ENCODE measurements around the gene PGM2. TPM values are rescaled to one million over a fixed set of nuclear protein-coding genes. Genes with fewer than 3 reads are reported as not detected.

PGM2 gene
- total RNA-seq, 4 donors from 2014 or later, result 12.4 to 23.3 (median 16.0) TPM

DNA sequence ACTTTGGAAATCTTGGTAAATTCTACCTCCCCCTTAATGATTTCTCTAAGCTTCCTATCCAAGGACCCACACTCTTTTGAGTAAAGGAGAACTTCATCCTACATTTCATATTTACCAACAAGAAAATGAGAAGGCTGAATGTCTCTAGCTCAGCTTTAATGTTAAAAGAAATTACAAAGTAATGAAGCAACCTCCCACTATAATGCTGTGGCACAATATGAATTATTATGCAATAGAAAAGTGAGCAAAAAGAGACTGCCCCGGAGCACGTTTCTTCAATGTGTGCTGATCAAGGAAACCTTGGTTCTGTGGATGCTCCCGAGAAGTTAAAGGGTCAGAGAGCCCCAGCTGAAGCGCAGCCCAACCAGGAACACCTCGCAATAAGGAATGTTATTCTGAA, 55.3 kb downstream of the PGM2 start:
- TF ChIP-seq, protein P1, sequence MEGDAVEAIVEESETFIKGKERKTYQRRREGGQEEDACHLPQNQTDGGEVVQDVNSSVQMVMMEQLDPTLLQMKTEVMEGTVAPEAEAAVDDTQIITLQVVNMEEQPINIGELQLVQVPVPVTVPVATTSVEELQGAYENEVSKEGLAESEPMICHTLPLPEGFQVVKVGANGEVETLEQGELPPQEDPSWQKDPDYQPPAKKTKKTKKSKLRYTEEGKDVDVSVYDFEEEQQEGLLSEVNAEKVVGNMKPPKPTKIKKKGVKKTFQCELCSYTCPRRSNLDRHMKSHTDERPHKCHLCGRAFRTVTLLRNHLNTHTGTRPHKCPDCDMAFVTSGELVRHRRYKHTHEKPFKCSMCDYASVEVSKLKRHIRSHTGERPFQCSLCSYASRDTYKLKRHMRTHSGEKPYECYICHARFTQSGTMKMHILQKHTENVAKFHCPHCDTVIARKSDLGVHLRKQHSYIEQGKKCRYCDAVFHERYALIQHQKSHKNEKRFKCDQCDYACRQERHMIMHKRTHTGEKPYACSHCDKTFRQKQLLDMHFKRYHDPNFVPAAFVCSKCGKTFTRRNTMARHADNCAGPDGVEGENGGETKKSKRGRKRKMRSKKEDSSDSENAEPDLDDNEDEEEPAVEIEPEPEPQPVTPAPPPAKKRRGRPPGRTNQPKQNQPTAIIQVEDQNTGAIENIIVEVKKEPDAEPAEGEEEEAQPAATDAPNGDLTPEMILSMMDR (IDR thresholded peaks at IDR 0.05; ENCODE audit: low read depth), result no peak

DNA sequence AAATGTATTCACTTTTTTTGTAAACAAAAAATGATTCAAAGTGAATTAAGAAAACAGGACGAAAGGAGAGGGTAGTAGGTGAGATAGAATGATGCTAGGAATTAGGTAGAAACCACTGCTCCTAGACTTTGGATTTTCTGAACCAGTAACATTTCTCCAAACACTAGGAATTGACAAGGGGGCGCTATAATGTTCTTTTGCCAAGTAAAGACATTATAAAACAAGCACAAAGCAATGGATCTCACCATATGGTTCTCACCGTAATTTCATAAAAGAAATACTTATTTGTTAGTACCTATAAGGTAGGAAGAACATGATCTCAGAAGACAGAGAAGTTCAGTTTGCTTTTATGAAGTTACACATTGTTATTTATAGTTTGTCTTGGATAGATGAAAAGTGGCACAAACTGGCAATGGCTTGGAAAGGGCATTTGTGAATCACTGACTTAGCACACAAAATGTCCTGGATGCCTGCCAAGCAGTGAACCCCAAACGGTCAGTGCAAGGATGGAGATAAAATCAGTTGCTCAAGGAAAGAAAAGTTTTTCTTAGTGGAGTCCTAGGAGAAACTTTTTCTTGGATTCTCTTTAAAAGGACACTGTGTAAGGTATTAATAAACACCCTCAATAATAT, 56.3 kb downstream of the PGM2 start:
- TF ChIP-seq, protein P1 (IDR thresholded peaks at IDR 0.05; ENCODE audit: low read depth), result no peak

DNA sequence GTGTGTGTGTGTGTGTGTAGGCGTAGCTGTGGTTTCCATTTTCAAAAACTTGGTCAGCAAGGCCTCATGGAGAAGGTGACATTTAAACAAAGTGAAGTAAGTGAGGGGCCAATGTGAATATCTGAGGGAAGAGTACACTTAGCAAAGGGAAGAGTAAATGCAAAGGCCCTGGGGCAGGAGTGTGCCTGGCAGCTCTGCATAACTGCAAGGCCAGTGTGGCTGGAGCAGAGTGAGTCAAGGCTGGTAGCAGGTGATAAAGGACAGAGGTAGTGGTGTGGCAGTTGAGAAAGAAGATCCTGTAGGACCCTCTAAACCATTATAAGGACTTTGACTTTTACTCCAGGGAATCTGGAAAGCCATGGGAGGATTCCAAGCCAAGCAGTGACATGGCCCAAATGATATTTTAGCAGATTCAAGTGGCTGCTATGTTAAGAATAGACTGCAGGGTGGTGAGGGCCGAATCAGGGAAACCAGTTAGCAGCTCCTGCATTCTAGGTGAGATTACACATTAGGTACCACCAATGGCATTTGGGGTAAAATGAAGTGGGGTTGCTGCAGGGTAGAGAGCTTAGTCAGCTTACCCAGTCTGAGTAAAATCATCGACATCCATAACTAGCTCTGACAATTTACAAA, 58.5 kb downstream of the PGM2 start:
- TF ChIP-seq, protein P1 (IDR thresholded peaks at IDR 0.05; ENCODE audit: low read depth), result no peak

DNA sequence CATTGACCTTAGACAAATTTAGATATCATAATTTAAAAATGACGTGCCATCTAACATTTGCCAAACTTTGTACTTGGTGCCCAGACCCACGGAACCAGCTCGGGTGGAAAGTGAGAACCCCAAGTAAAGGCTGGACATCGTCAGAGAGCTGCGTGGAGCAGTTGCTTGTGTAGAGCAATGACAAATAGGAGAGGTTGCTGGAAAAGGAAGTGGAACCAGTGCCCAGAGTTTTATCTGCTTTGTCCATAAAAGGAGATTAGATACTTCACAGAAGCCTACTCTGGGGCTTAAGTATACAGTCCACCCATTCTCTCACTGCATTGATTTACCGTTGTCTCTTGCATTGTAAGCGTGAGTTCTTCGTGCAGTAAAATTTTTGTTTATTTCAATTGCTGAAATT, 59.0 kb downstream of the PGM2 start:
- TF ChIP-seq, protein P1 (IDR thresholded peaks at IDR 0.05; ENCODE audit: low read depth), result no peak

DNA sequence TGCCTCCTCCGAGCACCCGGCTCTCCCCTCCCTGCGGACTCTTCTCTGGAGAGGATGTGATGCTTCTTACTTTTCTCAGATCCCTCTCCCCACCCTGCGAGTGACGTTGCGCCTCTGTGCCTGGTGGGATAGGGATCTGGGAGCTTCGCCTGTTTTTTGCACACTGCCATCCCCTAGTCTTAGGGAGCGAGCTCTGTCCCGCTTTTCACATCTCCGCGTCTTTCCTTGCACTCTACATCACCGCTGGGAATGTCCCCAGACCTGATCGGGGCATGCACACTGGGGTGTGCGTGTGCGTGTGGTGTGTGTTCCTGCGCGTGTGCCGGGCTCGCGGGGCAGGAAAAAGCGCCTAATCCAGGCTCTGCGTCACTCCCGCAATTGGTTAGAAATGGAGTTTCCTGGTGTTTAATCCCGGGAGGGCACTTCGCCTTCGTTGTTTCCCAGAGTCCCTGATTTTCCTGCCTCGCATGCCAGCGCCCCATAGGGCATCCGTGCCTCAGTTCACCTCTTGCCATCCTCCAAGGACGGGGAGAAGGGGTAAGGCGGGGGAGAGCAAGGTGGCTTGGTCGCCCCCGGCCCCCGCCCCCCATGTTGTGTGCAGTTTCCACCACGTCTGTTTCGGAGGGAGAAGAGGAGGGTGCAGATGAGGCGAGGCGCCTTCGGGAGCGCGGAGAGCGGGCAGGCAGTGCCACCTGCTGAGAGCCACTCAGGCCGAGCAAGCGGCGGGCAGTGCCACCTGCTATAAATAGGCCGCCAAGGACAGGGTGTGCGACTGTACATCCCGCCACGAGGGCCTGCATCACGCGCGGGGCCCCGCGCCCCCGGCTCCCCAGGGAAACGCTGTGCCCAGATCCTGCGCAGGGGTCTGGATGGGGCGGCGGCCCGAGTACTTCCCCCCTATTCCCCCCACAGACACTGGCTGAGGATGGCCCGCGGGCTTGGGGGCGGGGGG, 63.6 kb downstream of the PGM2 start:
- TF ChIP-seq, protein P1 (IDR thresholded peaks at IDR 0.05; ENCODE audit: low read depth), result no peak

DNA sequence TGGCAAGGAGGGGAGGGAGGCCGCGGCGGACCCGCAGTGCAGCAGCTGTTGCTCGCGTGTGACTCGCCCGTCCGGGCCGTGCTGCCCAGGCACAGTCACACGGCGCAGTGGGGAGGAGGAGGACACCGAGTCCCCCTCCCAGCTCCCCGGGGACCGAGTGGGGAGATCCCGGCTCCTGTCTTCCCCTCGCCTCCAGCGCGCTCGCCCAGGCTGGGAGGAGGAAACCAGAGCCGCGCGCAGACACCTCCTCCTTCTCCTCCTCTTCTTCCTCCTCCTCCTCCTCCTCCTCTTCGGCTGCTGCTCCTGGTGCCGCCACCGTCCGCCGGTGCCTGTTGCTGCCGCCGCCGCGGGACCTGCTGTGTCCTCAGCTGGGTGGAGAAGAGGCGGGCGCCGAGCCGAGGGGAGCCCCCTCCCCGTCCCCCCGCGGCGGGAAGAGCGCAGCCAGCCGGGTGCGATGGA, 64.3 kb downstream of the PGM2 start, which contains the start of gene TBC1D1:
Gene TBC1D1 (plus strand): TSS at position 284 of the 459 bp plus-strand sequence. CDS start 11,012 bp downstream, outside the sequence.
- TF ChIP-seq, protein P1 (IDR thresholded peaks at IDR 0.05; ENCODE audit: low read depth), result no peak

All from subcutaneous adipose tissue (tissue), 4 donors.